Muscle of back (tissue), 13 donors: ENCODE data around the gene NPY5R. TPM values are rescaled to one million over a fixed set of nuclear protein-coding genes. Genes with fewer than 3 reads are reported as not detected.

Experiments
- DNase-seq, 3 donors: peaks; one replicate each; pipeline versions ENCODE4 v3.0.0 to v3.0.0-alpha.2; 2013
- long read RNA-seq, 9 donors: transcript quantifications; one replicate each; lab custom pipeline, GENCODE V29; 2026
- polyA plus RNA-seq, 10 donors: library from polyadenylated mRNA; unstranded; fragments of 120-200 nt; gene quantifications; one replicate each; pipeline ENCODE4 v1.2.1, GENCODE V29; 2013; ENCODE audit not compliant: insufficient read length in 10 of 10

Gene NPY5R
- under 1 TPM in 7 of 10 donors, not detected in 3; 0.12 to 0.43 (median 0.24) TPM for polyA plus RNA-seq
- long read RNA-seq, donor 1, partial matches to known transcripts = 0 of 1 reads
- long read RNA-seq, donor 1, other reads (novel, unspliced or antisense) = 0 of 1 reads
- long read RNA-seq, donor 2 = 0 reads
- long read RNA-seq, donor 3, partial matches to known transcripts = 0 of 1 reads
- long read RNA-seq, donor 3, other reads (novel, unspliced or antisense) = 0 of 1 reads
- long read RNA-seq, donor 4 = 0 reads
- long read RNA-seq, donor 5 = 0 reads
- long read RNA-seq, donor 6 = 0 reads
- long read RNA-seq, donor 7 = 0 reads
- long read RNA-seq, donor 8, partial matches to known transcripts = 0 of 1 reads
- long read RNA-seq, donor 8, other reads (novel, unspliced or antisense) = 0 of 1 reads
- long read RNA-seq, donor 9 = 0 reads

DNA sequence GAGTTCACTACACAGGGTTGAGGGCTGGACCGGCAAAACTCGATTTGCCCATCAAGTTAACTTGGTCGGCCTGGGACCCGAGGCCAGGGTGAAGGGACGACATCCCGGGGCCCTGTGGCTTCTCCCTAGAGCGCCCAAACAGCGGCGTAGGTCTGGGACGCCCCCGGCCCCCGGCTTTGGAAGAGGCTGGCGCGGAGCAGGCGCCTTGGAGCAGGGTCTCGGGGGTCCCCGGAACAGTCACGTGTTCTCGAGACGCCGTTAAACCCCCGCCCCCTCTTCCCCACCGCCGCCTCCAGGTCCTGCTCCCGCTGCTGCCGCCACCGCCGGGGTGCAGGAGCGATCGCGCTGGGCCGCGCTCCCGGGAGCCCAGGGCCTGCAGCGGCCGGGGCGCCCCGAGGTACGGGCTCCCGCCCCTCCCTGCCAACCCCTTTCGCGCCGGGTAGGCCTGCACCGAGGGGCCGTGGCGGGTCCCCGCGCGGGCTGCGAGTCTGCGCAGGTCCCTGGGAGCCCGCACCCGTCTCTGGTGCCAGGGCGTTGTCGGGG is at the start of gene NPY5R:
Gene NPY5R (plus strand): TSS at position 289 of the 543 bp plus-strand sequence. CDS start 6,382 bp downstream, outside the sequence.
- DNase-seq = peak in 1 of 3 donors; percentile 24

DNA sequence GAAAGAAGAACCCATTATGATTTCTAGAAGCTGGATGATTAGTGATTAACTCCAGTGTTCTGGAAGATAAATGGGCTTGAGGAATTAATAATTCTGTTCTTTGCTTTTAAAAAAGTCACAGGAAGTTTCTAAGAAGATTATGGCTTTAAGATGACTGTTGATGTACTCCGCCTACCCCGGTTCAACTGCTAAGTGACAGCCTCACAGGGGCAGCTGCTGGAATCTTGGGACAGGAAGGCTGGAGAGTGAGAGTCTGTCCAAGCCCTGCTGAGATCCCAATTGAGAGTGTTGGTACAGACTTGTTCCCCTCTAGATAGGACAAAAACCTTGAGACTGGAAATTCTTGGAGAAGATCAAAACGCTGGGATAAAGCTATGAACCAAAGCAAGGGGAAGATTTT is 48.6 kb upstream of the NPY5R start:
- DNase-seq = no peak

DNA sequence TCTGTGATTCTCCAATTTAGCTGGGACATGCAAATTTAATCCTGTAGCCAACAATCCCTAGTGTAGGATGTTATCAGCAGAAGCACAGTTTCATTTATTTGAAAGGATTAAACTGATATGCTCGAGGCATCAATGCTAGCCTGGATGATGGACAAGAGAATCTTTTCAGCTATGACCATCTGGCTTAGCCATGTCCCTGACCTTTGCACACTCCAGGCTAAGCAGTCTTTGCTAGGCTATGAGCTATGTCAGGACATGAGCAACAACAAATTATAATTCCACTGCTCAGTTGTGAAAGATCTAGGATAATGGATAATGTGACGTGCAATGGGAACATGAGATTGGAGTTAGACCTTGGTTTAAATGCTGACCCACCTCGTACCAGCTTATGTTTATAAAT is 43.2 kb upstream of the NPY5R start:
- no peak for DNase-seq

DNA sequence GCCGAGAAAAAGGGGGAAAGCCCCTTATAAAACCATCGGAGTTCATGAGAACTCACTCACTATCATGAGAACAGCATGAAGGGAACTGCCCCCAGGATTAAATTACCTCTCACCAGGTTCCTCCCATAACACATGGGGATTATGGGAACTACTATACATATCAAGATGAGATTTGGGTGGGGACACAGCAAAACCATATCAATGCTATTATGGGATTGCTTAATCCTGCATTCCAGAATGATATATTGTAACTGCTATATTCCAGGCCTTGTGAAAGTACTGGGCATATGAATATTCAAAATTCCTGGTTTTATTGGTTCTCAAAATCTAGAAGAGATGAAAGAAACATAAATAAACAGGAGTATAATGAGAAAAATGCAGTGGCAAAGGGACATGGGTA is 40.6 kb upstream of the NPY5R start:
- DNase-seq = no peak

DNA sequence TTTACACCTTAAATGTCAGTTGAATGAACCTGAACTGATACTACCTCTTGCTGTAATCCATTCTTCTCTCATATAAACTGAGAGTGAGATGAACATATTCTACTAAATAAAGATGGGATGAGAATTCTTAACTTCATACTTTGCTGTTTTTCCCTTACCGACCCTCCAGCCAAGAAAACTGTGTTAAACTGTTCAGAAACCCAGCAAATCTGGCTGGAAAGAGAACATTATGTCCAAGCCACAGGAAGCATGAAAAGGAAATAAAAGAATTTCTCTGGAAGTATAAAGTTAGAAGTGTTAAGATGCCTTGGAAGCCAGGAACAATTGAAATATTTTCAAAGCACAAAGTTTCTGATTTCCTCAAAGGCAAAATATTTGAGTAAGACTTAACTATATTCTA is 34.2 kb upstream of the NPY5R start:
- DNase-seq = peak in 2 of 3 donors; percentile 5 to 42

DNA sequence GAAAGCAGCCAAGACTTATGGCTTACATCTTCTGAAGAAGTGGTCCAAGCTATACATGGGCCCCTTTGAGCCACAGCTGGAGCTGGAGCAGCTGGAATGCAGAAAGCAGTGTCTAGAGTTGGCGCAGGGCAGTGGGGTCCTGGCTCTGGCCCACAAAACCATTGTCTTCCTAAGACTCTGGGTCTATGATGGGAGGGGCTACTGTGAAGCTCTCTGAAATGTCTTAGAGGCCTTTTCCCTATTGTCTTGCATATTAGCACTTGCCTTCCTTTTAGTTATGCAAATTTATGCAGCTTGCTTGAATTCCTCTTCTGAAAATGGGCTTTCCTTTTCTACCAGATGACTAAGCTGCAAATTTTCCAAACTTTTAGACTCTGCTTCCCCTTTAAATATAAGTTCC is 26.6 kb upstream of the NPY5R start:
- DNase-seq = no peak

DNA sequence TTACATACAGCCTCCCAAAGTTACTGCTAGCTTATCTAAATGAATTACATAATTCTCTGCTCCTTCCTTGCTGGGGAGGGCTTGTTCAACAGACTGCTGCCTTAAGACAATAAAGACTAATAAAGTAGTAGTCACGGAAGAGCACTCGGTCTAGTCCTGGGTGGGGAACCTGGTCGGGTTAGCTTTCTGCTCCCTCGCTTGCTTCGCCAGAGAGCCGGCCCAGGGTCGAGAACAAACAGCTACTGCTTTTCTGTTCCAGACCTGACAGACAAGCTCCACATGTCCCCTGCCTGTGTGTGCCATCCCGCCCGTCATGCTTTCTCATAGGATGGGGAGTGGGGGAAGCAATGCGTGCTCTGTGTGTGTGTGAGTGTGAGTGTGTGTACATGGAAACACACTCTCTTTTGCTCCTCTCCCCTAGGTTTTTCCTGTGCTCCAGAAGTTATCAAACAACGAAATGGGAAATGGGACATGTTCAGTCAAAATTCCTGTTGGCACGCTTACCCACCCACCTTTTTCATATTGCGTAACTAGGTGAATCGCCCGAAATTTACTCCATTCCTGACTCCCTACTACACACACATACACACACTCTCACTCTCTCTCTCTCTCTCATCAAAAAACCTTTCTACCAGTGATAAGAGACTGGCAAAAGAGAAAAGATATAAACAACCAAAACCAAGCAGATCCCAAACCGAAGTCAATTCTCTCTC is 12.6 kb upstream of the NPY5R start:
- peak in 1 of 3 donors; percentile 40 for DNase-seq

DNA sequence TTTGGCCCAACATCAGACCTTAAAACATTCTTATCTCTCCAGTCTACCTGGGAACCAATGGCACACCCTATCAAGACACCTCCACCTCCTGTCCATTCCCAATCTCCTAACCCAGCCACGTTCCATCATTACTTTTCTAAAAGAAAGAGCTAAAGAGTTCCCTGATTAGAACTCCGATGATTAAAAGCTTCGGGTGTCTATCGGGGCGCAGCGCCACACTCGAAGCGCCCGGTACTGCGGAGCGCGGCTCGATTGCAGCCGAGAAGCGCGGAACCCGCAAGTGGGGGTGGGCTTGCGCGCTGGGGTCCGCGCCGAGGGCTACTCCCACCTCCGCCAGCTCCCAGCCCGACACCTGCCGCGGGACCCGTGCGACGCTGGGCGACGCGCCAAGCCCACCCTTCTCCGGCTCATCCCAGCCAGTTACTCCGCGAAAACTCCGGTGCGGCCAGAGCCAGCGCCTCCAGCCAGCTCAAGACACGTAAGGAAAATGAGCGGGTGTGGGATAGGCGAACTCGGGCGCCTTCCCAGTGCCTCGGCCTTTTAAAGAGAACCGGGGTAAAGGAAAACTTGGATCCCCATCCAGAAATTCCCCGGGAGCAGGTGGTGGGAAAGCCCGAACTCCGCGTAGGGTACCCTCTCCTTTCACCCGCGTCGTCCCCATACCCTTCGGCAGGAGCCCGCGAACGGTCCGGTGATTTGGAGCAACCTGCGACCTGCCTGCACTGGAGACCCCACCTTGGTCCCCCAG is 11.9 kb upstream of the NPY5R start:
- peak in 2 of 3 donors; percentile 29 to 73 for DNase-seq

DNA sequence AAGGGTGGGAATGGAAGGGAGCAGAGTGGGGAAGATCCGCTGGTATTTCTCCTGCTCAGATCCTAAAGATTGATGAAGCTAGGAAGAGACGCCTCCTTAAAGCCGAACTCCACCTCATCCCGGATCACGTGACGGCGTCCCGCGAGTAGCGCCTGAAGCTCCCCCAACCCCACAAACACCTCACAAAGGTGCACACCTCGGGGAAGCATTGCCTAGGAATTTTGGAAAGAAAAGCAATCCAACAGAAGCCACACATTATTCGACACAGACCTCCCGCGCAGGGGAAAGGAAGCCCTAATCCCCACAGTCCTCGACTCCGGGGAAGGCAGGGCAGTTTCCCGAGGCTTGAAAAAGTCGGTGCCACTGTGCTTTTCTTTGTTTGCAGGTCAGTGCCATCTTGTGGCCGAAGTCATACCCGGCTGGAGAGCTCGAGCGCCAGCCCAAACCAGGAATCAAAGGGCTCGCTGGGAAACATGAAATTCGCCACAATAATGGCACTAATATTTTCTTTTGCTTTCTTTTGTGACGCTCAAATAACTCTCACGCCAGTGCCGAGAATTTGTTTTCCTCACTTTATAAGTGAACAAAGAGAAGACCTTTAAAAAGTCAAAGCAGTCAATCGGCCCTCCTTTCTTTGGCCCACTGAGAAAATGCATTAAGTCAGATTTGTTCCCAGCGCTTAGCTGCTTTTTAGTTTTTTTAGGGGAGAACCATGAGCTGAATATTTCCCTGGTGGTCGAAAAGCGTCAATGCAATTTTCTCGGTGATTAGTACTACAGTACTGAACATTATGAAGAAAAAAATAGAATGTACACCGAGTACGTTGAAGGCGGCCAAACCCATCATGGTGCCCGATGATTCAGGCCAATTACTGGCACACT is 10.9 kb upstream of the NPY5R start, which contains the start of gene NPY1R:
Gene NPY1R (minus strand): TSS at position 71 of the 881 bp plus-strand sequence. CDS start 6,042 bp downstream, outside the sequence.
- peak; percentile 69 to 91 (median 82) for DNase-seq

DNA sequence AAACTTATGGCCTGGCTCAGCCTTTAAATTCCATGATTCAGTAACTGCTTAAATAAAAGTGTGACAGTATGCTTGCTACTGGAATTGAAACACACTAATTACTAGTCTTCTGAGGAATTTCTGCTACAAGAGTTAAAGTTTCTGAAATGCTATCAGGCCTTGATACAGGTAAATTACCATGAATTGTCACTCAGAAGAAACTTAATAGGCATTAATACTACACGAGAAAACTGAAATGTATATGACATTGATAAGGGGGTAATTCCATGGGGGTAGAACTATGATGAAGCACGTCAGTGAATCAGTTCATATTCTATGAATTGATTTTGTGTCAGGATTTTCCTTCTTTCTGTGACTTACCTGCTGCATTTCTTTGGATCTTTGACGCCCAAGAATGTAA is 8.3 kb upstream of the NPY5R start:
- no peak for DNase-seq

DNA sequence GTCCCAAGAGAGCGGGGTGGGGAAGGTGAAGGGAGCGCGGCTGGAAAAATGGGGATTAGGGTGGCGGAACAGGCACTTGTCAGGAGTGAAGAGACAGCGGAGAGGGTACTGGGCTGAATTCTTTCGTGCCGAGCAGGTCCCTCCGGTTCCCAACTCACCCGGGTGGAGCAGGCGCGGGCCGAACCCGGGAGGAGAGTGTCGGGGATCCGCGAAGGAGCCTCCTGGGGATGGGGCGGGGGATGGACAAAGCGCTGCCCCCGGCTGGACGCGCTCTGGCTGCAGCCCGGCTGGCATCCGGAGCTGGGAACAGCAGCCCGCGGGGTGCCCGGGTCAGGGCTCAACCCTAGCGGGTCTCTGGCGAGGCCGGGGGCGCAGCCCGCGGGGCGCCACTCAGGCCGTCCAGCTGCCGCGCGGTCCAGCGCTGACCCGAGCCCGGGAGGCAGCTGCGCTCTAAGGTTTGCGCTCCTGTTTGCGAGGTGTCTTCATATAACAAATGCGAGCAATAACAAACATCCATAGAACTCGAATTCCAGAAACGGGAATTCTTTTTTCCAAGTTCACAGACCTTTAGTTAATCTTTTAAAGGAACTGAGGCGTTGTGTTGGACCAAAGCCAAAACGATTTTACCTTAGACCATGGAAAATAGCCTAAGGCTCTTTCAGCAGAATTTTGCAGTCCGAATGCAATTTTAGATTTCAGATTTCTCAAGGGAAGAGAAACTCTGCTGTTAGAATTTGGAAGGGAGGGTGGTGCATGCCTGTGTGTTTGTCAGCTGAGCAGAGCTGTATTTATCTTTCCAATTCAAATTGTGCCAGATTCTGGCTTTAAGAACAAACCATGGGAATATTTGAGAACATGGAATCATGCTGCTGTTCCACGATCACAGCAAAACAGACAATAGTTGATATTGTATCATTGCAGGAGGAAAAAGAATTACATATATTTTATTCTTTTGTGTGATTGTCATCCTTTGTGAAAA is 744 bp downstream of the NPY5R start:
- peak in 2 of 3 donors; percentile 14 to 45 for DNase-seq

DNA sequence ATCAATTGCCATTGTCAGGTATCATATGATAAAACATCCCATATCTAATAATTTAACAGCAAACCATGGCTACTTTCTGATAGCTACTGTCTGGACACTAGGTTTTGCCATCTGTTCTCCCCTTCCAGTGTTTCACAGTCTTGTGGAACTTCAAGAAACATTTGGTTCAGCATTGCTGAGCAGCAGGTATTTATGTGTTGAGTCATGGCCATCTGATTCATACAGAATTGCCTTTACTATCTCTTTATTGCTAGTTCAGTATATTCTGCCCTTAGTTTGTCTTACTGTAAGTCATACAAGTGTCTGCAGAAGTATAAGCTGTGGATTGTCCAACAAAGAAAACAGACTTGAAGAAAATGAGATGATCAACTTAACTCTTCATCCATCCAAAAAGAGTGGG is 7.0 kb downstream of the NPY5R start:
- DNase-seq = no peak

DNA sequence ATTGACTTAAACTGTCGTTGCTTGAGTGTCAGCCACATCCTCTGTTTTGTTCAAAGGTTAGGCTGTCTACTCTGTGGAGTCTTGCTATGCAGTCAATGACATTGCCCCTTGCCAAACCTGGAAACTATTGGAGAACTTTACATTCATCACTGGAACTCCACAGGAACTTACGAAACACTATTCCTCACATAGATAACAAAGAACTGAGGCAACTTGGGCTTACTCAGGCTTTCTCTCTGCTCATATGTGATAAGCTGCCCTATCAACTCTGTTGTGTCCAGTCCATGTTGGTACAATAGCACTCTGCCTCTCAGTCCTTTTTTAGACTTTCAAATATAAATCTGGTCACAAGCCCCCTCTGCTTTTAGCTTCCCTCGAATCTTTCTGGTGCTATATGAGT is 9.4 kb downstream of the NPY5R start:
- DNase-seq = no peak

DNA sequence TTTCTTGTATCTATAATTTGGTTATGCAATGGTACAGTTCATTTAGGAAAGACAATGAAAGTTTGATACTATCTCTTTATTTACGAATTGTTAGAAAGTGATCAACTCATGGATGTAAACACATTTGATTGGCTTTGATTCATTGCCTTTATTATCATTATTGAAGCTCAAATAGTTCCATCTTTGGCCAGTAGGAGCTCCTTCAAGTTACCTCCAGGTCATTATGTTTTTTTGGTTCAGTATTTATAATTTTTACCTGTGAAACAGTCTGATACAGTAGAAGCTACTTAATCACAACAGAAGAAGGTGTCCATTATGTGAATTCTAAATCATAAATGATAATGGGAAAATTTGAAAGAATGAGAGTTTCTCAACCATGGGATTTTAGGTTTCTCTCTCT is 12.4 kb downstream of the NPY5R start:
- DNase-seq = no peak

DNA sequence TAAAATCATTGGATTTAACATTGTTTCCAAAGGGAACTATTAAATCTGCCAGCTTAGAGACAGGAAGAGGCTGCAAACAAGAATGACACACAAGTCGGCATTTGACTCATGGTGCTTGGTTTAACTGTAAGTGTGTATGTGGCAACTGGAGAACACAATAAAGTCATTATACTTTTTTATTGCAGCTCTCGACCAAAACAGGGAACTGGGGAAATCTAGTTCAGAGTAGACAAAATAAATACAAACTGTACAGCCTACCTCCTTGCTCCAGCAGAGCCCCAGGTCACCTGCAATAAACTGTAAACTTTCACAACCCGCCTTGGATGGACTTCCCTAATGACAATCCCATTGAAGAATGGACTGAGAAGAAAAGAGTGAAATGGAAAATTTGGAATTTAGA is 24.0 kb downstream of the NPY5R start:
- DNase-seq = no peak

DNA sequence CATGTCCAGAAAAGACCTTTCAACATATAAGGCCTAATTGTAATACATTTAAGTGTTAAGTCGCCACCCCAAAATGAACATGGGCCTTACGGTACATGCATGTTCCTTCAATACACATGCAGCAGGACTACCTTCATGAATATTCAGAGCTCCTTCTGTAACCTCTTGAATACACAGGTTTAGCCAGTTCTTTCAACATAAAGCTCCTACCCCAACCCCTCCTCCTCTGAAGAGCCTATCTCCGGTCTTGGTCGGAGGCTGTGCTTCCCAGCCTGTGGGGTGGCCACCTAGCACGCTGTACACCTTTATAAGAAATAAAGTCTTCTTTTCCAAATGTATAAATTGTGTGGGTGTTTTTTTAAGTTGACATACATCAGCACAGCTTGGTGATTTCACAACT is 28.3 kb downstream of the NPY5R start:
- DNase-seq = no peak

DNA sequence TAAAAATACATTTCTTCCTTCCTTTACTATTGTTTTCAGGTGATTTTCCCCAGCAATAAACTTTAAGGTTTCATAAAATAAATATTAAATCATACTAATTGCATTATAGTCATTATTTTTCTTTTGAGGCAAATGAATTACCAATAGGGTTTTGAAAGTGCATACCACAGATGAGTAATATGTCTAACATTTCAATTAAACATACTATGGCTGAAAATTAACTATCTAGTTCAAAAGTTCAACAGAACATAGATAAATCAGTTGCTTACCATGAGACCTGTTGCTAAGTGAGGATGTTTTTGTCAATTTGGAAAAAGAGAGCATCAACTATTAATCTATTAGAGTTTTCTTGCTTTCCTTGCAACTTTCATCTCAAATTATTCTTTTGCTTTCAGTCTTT is 35.0 kb downstream of the NPY5R start:
- no peak for DNase-seq

DNA sequence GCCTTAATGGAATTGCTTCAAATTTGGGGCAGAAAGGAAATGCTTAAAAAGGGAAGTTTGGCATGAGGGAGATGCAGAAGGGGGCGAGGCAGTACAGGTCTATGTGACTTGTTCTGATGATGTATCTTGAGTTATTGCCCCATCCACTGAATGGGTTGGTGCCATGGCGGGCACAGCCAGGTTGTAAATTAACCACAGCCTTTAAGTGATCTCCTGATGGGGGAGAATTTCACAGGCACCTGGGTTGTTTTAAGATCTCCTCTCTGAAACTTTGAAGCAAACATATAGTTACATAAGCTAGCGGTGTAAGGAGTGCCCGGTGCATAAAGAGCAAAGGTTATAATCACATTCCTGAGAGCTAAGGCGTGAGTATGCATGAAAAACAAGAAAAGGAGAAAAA is 37.0 kb downstream of the NPY5R start:
- DNase-seq = no peak

DNA sequence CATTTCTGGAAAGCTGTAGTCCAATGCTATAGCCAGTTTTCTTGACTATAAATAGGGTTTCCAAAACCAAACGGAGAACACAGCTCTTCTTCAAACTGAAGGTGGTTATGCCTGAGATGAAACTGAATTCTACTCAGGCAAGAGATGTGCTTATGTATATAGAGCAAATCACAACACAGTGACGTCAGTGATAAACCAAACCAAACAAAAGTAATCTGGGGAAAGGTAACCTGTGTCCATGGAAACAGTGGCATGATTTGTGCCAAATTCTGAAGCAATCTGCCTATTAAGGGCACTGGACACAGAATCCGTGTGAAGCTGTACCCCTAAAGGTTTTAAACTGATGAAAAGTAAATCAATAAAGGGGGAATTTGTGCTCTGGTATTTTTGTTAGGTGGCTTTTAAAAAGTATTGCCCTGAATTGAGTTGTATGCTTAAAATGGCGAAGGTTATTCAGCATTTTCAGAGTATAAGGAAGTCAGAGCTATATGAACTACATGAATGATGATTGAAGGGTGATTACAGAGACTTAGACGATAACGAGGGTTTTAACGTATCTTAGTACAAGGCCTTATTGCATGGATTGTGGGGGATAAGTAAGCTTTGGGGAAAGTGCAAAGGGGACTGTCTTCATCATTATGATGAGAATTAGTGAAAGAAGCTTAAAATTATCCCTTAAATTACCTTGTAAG is 38.6 kb downstream of the NPY5R start:
- DNase-seq = no peak
